NCI-H146 (cell line): ENCODE measurements around the gene TBC1D4.
A peak's percentile ranks its signal among the peaks of the same experiment; 100 is the strongest.
"Not testable (repeated sequence)": the region's sequence is repeated elsewhere in the genome, so short reads cannot be mapped to it uniquely, and the experiment has no call there.

Experiments
- DNase-seq: peaks from one replicate; lab custom pipeline; 2025; lab: John Stamatoyannopoulos, UW

The TBC1D4 gene

GRCh38 chr13:75319254-75319653 is 162.7 kb downstream of the TBC1D4 start:
- DNase-seq = no peak

GRCh38 chr13:75318138-75318833 is 163.7 kb downstream of the TBC1D4 start:
- DNase-seq = no peak

- no peak for DNase-seq
Observed at GRCh38 chr13:75316427-75316826, 165.5 kb downstream of the TBC1D4 start.

- DNase-seq = peak; percentile 12
Observed at GRCh38 chr13:75312884-75313520, 169.0 kb downstream of the TBC1D4 start.

- DNase-seq = no peak
Observed at GRCh38 chr13:75309981-75310580, 171.9 kb downstream of the TBC1D4 start.

GRCh38 chr13:75308222-75308621 is 173.7 kb downstream of the TBC1D4 start:
- no peak for DNase-seq

- DNase-seq = no peak
Observed at GRCh38 chr13:75307370-75307949, 174.5 kb downstream of the TBC1D4 start.

- DNase-seq = not testable (repeated sequence)
Observed at GRCh38 chr13:75306967-75307366, 175.0 kb downstream of the TBC1D4 start.

GRCh38 chr13:75305059-75305458 is 176.9 kb downstream of the TBC1D4 start:
- no peak for DNase-seq

GRCh38 chr13:75303263-75303662 is 178.7 kb downstream of the TBC1D4 start:
- no peak for DNase-seq

GRCh38 chr13:75302071-75302698 is 179.8 kb downstream of the TBC1D4 start:
- DNase-seq = no peak

GRCh38 chr13:75299913-75300862 is 181.8 kb downstream of the TBC1D4 start:
- no peak for DNase-seq

GRCh38 chr13:75299246-75299645 is 182.7 kb downstream of the TBC1D4 start:
- no peak for DNase-seq

- no peak for DNase-seq
Observed at GRCh38 chr13:75296641-75297040, 185.3 kb downstream of the TBC1D4 start.

GRCh38 chr13:75295201-75295600 is 186.8 kb downstream of the TBC1D4 start:
- no peak for DNase-seq

- no peak for DNase-seq
Observed at GRCh38 chr13:75294110-75294509, 187.9 kb downstream of the TBC1D4 start.

GRCh38 chr13:75285310-75285709 is 196.7 kb downstream of the TBC1D4 start:
- no peak for DNase-seq

GRCh38 chr13:75279834-75280369 is 202.1 kb downstream of the TBC1D4 start:
- no peak for DNase-seq

GRCh38 chr13:75273695-75274094 is 208.3 kb downstream of the TBC1D4 start:
- DNase-seq = not testable (repeated sequence)

- DNase-seq = no peak
Observed at GRCh38 chr13:75271846-75272245, 210.1 kb downstream of the TBC1D4 start.

GRCh38 chr13:75268481-75268880 is 213.5 kb downstream of the TBC1D4 start:
- not testable (repeated sequence) for DNase-seq
